CD4-positive, alpha-beta T cell treated with Interleukin-4 for 1 hour (primary cell): Measurements from ENCODE around the gene TMEM237.
"Not testable (repeated sequence)": the region's sequence is repeated elsewhere in the genome, so short reads cannot be mapped to it uniquely, and the experiment has no call there.

Experiments used
- DNase-seq, 2 donors: peaks; one replicate each; pipeline ENCODE4 v3.0.0-alpha.2; 2020 to 2022

The TMEM237 gene, protein sequence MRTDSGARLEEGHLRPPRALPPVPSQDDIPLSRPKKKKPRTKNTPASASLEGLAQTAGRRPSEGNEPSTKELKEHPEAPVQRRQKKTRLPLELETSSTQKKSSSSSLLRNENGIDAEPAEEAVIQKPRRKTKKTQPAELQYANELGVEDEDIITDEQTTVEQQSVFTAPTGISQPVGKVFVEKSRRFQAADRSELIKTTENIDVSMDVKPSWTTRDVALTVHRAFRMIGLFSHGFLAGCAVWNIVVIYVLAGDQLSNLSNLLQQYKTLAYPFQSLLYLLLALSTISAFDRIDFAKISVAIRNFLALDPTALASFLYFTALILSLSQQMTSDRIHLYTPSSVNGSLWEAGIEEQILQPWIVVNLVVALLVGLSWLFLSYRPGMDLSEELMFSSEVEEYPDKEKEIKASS

DNA sequence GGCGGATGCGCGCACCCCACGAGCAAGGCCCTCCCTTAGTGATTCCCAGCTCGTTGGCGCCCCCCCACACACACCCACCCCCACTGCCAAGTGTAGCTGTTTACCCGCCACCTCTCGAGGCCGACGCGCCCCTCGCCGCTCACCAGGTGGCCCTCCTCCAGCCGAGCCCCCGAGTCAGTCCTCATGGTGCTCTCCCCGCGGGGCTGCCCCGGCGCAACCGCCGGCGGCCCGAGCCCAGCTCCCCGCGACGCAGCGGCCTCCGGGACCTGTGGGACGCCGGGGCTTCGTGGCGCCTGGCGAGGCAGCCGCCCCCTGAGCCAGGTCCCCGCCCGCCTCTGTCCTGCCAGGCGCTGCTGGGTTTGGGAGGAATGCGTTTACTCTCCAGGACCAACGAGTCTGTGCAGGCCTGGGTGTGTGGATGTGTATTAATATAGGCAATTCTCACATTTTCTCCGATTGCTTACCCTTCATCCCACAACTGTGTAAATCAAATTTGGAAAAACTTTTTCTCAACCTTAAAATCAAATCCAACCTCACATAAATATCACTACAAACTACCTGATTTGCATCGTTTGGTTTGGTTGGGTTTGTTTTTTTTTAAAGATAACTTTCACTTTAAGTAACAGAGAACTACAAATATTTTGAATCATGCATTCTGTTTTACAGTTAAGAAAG is at the start of gene TMEM237:
Gene TMEM237 (minus strand): TSS at position 288 of the 675 bp plus-strand sequence. CDS start 103 bp downstream, at position 185.
- DNase-seq = peak; percentile 53 to 63

DNA sequence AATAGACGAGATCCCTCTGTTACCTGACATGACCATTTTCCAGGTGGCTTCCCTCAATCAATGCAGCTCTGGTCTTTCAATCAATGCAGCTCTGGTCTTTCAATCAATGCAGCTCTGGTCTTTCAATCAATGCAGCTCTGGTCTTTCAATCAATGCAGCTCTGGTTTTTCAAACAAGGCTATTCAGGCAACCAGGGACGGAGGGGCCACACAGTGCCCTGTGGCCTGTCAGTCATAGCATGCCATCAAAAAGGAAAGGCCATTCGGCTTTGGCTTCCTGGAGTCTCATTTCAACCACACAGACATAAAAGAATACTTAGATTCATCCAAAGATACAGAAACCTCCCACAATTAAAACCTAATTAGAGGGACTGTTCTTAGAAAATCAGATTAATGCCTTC is 41.9 kb upstream of the TMEM237 start:
- no peak for DNase-seq

GRCh38 chr2:201680743-201681142 is 37.4 kb upstream of the TMEM237 start:
- no peak for DNase-seq

DNA sequence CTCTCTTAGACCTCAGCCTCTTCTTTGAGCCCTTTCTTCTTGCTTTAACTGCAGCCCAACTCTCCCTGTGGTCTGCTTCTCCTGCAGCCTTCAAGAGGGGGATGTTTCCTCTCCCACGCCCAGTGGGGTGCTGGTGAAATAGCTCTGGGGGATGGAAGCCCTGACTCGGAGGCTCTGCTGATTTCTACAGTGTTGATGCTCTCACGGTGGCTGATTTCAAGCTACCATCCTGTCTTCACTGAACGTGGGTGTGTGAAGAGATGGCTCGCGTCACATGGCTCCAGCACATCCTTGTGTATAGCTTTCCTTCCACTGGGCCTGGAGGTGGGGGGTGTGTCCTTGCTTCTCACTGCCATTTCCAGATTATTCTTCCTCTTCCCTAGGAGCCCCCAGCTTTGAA is 35.1 kb upstream of the TMEM237 start:
- DNase-seq = no peak

DNA sequence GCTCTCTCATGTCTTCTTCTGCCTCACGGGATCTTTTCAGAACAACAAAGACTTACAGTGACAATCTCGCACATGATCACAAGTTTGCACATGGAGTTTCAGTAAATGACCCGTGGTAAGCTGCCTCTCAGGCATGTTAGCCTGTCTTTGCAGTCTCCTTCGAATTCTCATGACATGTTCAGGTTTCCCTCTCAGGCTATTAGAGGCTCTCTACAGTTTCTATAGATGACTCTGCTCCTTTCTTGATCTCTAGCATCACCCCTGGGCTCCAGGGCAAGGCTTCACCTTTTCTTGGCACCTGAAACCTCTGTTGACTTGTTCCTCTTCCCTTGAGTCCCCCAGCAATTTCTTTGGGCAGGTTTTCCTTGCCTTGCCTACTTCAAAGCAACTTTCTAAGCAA is 32.2 kb upstream of the TMEM237 start:
- no peak for DNase-seq

DNA sequence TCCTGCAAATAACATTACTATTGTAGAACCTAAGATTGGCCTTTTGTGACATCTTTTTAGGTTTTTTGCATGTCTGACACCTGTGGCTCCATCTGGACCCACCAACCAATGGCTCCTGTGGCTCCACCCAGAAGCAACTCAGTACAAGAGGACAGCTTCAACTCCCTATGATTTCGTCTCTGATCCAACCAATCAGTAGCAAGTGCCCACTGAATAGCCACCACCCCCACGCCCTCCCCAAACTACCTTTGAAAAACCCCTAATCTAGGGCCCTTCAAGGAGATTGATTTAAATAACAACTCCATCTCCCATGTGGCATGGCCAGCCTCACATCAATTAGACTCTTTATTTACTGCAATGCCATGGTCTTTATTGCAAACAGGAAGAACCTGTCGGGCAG is 31.5 kb upstream of the TMEM237 start:
- DNase-seq = no peak

DNA sequence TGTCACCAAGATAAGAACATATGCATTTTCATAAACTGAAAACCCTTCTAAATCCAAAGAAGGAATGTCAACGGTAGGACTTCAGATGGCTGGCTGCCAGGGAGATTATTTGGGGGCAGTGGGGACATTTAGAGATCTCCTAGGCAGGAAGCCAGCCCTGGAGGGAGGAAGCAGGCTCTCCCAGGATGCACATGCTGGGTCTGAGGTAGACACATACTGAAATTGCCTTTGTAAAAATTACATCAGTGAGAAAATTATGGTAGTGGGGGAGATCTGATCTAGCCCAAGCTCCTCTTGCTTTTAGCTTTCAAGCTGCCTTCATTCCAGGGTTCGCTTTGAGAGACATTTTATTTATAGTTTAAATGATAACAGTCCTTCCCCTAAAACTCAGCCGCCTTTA is 31.0 kb upstream of the TMEM237 start:
- no peak for DNase-seq

DNA sequence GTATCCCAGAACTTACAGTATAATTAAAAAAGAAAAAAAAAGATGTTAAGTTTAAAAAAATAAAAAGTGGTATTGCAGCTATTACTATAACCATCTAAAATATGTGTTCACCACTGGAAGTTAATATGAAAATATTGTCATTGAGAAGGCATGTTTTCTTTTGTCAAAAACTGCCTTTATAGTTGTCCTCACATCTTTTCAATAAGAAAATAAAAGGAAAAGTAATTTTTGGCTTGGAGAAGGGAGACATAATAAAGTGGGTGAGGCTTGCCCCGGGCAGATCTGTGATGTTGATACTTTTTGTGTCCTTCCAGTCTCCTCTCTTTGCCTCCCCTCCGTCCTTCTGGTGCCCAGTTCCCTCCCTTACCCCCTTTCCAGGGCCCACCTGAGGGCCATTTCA is 30.2 kb upstream of the TMEM237 start:
- DNase-seq = no peak

GRCh38 chr2:201671205-201671604 is 27.9 kb upstream of the TMEM237 start:
- not testable (repeated sequence) for DNase-seq

DNA sequence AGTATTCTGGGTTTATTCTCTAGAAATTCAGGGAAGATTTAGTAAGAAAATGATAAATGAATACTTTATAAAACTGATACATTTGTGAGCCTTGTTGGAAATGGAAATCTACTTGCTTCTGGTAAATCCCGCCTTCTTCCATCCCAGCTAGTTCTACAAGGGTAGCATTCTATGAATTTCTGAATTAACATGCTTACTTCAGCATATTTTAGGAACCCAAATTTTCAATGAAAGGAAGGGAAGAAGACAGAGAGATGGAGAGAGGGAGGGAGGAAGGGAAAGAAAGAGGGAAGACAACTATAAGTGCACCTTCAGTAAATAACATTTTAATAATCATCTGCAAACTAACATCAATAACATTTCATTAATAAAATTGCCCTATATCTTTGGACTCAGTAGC is 26.6 kb upstream of the TMEM237 start:
- no peak for DNase-seq

DNA sequence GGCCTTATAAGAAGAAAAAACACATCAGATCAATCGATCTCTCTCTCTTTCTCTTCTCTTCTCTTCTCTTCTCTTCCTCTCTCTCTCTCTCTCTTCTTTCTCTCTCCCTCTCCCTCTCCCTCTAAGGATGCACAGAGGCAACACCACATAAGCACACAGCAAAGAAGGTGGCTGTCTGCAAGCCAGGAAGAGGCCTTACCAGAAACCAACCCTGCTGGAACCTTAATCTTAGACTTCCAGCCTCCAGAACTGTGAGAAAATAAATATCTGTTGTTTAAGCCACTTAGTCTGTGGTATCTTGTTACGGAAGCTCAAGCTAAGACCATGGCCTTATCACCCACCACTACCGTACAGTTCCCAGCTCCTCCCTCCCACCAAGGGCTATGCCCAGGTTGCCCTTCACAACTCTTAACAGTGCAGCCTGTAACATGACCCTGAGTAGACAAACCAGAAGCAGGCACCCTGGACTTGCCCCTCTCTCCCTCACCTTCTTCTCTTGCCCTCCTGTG is 25.2 kb upstream of the TMEM237 start:
- no peak for DNase-seq

DNA sequence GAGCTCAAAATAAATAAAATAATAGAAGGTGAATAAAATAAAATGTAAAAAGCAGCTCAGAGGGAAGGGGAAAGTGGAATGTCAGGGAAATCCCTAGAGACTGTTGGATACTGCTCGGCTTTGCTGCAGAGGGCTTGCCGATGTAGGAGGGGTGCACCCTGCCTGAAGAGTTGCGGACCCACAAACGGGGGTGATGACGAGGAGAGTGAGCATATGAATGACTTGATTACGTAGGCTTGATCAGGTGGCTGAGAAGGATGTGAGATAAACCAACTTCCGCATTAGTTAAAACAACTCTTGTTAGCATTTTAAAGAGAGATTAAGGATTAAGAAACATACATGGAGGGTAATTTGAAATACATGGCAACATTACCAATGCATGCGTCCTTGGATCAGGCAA is 21.0 kb upstream of the TMEM237 start:
- no peak for DNase-seq

GRCh38 chr2:201661366-201661765 is 18.1 kb upstream of the TMEM237 start:
- no peak for DNase-seq

- DNase-seq = no peak
These were observed 17.1 kb upstream of the TMEM237 start for GRCh38 chr2:201660293-201660895.

DNA sequence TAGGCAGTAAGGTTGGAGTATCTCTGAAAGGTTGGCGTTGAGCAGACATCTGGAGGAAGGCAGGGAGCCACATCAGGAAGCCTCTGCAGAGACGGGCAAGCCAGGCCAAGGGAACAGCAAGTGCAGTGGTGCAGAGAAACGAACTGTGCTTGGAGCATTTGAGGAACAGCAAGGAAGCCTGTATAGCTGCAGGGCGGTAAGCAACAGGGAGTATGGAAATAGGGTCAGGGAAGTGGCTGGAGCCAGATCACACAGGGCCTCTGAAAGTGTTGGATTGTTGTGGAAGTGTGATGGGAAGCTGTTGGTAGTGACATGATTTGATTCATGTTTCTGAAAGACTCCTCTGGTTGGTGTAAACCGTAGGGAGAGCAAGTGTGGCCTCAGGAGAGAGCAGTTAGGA is 13.4 kb upstream of the TMEM237 start:
- no peak for DNase-seq

DNA sequence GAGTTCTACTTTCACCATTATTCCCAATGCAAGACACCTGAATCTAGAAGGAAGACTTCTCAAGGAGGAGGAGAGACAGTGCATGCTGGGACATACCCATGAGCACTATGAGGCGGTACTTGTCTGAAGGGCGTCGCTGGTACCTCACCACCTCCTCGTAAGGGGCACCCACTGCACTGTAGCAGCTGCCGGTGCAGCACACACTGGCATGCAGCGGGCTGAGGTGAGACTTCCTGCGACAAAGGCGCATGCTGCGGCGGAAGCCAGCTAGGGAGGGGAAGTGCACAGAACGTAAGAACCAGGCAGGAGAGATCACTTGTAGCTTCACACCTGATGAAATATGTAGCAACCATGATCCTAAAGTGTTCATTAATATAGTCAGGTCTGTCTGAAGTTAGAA is 12.8 kb upstream of the TMEM237 start:
- DNase-seq = peak; percentile 43 to 47

DNA sequence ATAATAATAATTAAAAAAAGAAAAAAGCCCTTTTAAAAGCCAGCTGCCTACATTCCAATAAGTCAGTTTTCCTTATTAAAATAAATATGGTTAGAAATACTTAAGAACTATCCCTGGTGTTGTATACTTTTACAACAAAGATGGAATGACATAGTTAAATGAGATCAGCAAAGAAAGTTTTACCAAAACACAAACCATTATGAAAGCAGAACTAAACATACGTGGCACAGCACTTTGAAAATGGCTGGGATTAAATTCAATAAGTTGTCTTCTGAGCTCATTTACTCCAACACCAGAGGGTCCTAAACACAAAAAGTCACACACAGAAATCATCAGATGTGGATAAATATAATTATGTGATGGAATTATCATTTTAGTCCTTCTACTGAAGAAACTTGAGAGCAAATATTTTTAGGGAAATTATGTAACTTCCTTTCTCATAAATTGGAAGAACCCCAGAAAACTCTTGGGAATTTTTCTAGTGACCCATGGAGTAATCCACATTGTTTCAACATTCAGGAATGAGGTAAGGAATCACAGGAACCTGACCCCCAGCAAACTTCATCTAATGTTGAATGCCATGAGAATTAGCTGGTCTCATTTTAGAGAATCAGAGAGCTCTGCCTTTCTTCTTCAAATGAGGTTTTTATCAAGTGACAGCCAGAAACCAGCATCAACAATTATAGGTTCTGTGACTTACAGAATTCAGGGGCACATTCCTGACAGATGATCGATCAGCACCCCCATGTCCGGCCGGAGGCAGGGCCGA is 11.5 kb upstream of the TMEM237 start:
- no peak for DNase-seq

DNA sequence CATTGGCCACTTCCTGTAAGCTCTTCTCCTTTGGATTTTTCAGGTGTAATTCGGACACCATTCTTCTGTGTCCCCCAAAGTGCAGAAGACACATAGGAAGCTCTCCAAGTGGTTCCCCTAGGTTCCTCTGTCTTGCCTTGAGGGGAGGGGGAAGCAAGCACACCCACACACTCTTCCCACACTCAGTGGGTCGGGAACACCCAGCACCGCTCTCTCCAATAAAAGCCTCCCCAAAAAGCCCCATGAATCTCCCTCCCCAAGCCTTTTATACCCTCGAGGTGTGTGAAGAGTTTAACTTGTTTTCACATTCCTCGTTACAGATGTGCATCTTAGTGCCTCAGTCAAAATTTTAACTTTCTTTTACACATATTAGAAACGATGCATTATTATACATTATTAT is 9.9 kb upstream of the TMEM237 start:
- DNase-seq = no peak

- no peak for DNase-seq
These were observed 6.1 kb upstream of the TMEM237 start for GRCh38 chr2:201649442-201649841.

- no peak for DNase-seq
These were observed 4.1 kb upstream of the TMEM237 start for GRCh38 chr2:201647431-201647830.

DNA sequence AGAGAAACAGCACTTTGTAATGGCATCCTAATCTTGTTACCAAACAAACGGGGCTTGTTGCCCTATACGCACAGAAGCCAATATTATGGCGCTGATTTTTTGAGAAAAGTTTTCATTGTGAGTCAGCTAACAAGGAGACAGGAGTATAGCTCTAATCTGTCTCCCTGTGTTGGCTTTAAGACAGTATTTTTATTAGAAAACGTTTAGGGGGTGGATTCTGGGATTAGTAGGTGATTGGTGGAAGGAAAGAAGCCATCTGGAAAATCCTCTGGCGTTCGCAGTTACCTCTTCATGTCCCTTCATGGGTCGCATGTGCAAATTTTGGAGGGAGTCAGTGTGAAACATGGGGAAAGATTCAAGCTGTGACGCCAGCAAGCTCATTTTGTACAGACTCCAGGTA is 698 bp upstream of the TMEM237 start:
- no peak for DNase-seq

- DNase-seq = peak; percentile 80 to 86
These were observed 606 bp downstream of the TMEM237 start for GRCh38 chr2:201642579-201643215.
